ENCODE measurements around the gene NCK1. TPM values are rescaled to one million over a fixed set of nuclear protein-coding genes. Genes with fewer than 3 reads are reported as not detected.

NCK1 gene
- total and polyA plus RNA-seq, 7 donors = 16.2 to 33.4 (median 25.4) TPM

DNA sequence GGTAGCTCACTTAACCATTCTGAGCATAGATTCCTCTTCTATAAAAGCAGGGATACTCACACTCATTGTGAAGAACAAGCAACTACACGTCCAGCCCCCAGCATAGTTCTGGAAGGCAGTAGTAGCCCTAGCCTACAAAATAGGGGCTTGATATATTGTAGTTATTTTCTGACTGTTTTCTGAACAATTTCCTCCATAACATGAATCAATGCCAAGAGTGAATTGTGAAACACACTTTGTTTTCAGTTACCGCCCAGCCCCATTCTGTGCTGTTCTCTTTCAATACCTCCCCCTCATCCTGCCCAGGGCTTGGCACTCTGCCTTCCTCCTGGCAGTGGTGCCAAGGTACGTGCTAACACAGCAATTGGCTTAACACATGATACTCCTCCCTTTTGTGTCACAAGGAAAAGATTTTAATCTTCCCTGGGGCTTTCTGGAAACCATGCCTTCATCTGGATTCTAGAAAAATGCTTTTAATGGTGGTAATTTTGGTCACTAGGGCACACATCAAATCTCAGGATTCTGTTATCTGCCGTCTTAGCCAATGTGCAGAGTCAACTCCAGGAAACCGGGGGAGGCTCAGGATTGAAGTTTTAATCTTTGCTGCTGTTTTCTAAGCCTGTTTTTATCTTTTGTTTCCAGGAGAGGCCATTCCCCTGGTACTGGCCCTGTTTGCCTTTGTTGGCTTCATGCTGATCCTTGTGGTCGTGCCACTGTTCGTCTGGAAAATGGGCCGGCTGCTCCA is 132.9 kb downstream of the NCK1 start:
- no peak for TF ChIP-seq CTCF (IDR thresholded peaks at IDR 0.05)
- H3K27me3 ChIP-seq (ENCODE audit: insufficient read depth in 3 of 3, low read length in 2 of 3) = no peaks in the 10 kb centered on the region
- intact Hi-C loops (cut with DNase I) = loop anchor here in 1 of 2 donors (10.0 kb wide), 1 partner anchor 130 kb away; the partner anchor contains the start of gene NCK1
- H3K4me1 ChIP-seq = peaks cover 19% of the 10 kb centered on the region
- no peak overlapping the region for H3K4me3 ChIP-seq
- H3K27ac ChIP-seq = peak overlapping the region; percentile 68
- no peaks in the 10 kb centered on the region for H3K9me3 ChIP-seq
- ATAC-seq (peak; percentile 69 to 97 (median 80)), DNase-seq (peak; percentile 81 to 90)
- H3K36me3 ChIP-seq (ENCODE audit: insufficient read depth in 1 of 2, low read depth in 1 of 2) = no peaks in the 10 kb centered on the region
- 29 to 42% (median 30%) methylated on average over 8 of the region's 8 CpGs for WGBS, 3 donors

DNA sequence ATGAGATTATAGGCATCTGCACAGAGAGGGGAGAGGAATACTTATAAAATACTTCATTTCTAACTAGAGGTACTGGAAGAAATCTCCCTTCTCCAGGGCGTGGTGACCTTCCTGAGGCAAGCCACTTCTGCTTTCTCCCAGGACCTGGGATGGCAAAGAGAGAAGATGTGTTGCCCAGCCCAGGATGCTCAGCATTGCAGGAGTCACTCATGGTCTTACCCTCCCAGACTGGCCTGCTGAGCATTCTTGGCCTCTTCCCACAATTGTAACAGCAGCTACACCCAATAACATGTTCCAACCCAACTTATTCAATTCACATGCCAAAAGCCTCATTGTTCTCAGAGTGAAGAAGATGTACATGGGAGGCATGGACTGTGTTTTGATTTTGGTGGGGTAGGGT is 133.6 kb downstream of the NCK1 start:
- no peaks in the 10 kb centered on the region for H3K27me3 ChIP-seq (ENCODE audit: insufficient read depth in 3 of 3, low read length in 2 of 3)

More for the DNA sequence above, 133.6 kb downstream of the NCK1 start:
- Histone ChIP-seq H3K9me3 (no peaks in the 10 kb centered on the region), H3K27ac (peak overlapping the region; percentile 68), H3K36me3 (ENCODE audit: insufficient read depth in 1 of 2, low read depth in 1 of 2) (no peaks in the 10 kb centered on the region), H3K4me3 (no peak overlapping the region), H3K4me1 (peaks cover 19% of the 10 kb centered on the region)
- WGBS, 3 donors = 87 to 100% (median 94%) methylated on average over 1 of the region's 1 CpG
- intact Hi-C loops (cut with DNase I) = loop anchor here in 1 of 2 donors (10.0 kb wide), 1 partner anchor 131 kb away; the partner anchor contains the start of gene NCK1
- TF ChIP-seq CTCF (IDR thresholded peaks at IDR 0.05) = no peak
- DNase-seq = no peak
- no peak for ATAC-seq

Other genes starting within 250 kb of the NCK1 start
- 10 to 100 TPM; 17.5 to 27.7 (median 23.1) TPM for gene STAG1, start 109.8 kb upstream of the NCK1 start, total RNA-seq
- 10 to 100 TPM in 1 of 3 donors, 1 to 10 TPM in 2; 8.8 to 19.7 (median 9.1) TPM for gene STAG1, start 109.8 kb upstream of the NCK1 start, polyA plus RNA-seq
- gene SLC35G2, start 43.1 kb upstream of the NCK1 start, total RNA-seq = 1 to 10 TPM in 3 of 4 donors, under 1 TPM in 1; 0.69 to 2.5 (median 1.8) TPM
- 1 to 10 TPM in 2 of 3 donors, under 1 TPM in 1; 0.90 to 1.9 (median 1.2) TPM for gene SLC35G2, start 43.1 kb upstream of the NCK1 start, polyA plus RNA-seq
- under 1 TPM in 3 of 4 donors, not detected in 1; 0.56 to 0.71 (median 0.71) TPM for gene IL20RB, start 95.8 kb downstream of the NCK1 start, total RNA-seq
- gene IL20RB, start 95.8 kb downstream of the NCK1 start, polyA plus RNA-seq = 1 to 10 TPM in 1 of 3 donors, under 1 TPM in 2; 0.46 to 1.6 (median 0.66) TPM